HG03095 (cell line): ENCODE measurements around the gene VSIG10L.

Experiments used
- ATAC-seq: cut with Tn5 transposase; IDR thresholded peaks from one replicate; pipeline ENCODE4 v1.9.1; 2021; ENCODE audit warnings: moderate library complexity; ENCODE audit not compliant: unreplicated experiment

Gene VSIG10L

GRCh38 chr19:51339313-51339686 is 2.6 kb downstream of the VSIG10L start:
- no peak for ATAC-seq

GRCh38 chr19:51338563-51339312 is 3.2 kb downstream of the VSIG10L start:
- ATAC-seq = peak; percentile 55

- ATAC-seq = no peak
Measured at GRCh38 chr19:51337861-51338562, 3.9 kb downstream of the VSIG10L start.

- no peak for ATAC-seq
Measured at GRCh38 chr19:51337141-51337860, 4.6 kb downstream of the VSIG10L start.

GRCh38 chr19:51333836-51334460 is 8.0 kb downstream of the VSIG10L start:
- ATAC-seq = no peak

- no peak for ATAC-seq
Measured at GRCh38 chr19:51331716-51332115, 10.2 kb downstream of the VSIG10L start.

GRCh38 chr19:51331193-51331592 is 10.7 kb downstream of the VSIG10L start:
- no peak for ATAC-seq

- ATAC-seq = no peak
Measured at GRCh38 chr19:51330366-51330765, 11.6 kb downstream of the VSIG10L start.

GRCh38 chr19:51329411-51329810 is 12.5 kb downstream of the VSIG10L start:
- ATAC-seq = no peak

- no peak for ATAC-seq
Measured at GRCh38 chr19:51327066-51328001, 14.6 kb downstream of the VSIG10L start.

- no peak for ATAC-seq
Measured at GRCh38 chr19:51326216-51327065, 15.5 kb downstream of the VSIG10L start.

GRCh38 chr19:51325161-51325976 is 16.6 kb downstream of the VSIG10L start:
- no peak for ATAC-seq

- ATAC-seq = no peak
Measured at GRCh38 chr19:51324167-51324481, 17.8 kb downstream of the VSIG10L start.

GRCh38 chr19:51323481-51324166 is 18.3 kb downstream of the VSIG10L start:
- ATAC-seq = no peak

- ATAC-seq = no peak
Measured at GRCh38 chr19:51321799-51322198, 20.1 kb downstream of the VSIG10L start.

- ATAC-seq = no peak
Measured at GRCh38 chr19:51320280-51320657, 21.7 kb downstream of the VSIG10L start.

- no peak for ATAC-seq
Measured at GRCh38 chr19:51319649-51320279, 22.2 kb downstream of the VSIG10L start.
